ENCODE data around the gene TBC1D10A.

GRCh38 chr22:30305519-30305905 lies 21.2 kb downstream of the TBC1D10A start:
- TF ChIP-seq CTCF (conservative IDR thresholded peaks at IDR 0.05; ENCODE audit: low read depth, low read length) (no peak), EZH2 (IDR thresholded peaks at IDR 0.05; ENCODE audit: low read length, unreplicated experiment) (no peak), EZH2phosphoT487 (IDR thresholded peaks at IDR 0.05; ENCODE audit: borderline replicate concordance, low read length) (no peak)

Data from PC-3 (cell line).